Pons (tissue), 1 donor: ENCODE measurements around the gene NAV2.
"Not testable (repeated sequence)": the region's sequence is repeated elsewhere in the genome, so short reads cannot be mapped to it uniquely, and the experiment has no call there.

Source experiments
- DNase-seq: peaks from one replicate; pipeline ENCODE4 v3.0.0-alpha.2; 2016; ENCODE audit warnings: low spot score

Gene NAV2

DNA sequence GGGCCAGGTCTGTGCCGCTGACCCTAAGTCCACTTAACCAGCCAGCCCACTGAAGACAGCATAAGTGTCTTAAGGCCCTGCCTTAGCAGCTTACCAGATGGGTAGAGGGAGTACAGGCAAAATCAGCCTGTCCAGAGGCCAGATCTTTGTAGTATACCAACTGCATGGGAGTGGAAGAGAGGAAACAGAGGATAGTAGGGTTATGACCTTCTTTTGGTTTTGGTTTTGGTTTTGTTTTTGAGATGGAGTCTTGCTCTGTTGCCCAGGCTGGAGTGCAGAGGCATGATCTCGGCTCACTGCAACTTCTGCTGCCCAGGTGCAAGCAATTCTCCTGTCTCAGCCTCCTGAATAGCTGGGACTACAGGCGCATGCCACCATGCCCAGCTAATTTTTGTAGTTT, 371.2 kb downstream of the NAV2 start:
- not testable (repeated sequence) for DNase-seq

DNA sequence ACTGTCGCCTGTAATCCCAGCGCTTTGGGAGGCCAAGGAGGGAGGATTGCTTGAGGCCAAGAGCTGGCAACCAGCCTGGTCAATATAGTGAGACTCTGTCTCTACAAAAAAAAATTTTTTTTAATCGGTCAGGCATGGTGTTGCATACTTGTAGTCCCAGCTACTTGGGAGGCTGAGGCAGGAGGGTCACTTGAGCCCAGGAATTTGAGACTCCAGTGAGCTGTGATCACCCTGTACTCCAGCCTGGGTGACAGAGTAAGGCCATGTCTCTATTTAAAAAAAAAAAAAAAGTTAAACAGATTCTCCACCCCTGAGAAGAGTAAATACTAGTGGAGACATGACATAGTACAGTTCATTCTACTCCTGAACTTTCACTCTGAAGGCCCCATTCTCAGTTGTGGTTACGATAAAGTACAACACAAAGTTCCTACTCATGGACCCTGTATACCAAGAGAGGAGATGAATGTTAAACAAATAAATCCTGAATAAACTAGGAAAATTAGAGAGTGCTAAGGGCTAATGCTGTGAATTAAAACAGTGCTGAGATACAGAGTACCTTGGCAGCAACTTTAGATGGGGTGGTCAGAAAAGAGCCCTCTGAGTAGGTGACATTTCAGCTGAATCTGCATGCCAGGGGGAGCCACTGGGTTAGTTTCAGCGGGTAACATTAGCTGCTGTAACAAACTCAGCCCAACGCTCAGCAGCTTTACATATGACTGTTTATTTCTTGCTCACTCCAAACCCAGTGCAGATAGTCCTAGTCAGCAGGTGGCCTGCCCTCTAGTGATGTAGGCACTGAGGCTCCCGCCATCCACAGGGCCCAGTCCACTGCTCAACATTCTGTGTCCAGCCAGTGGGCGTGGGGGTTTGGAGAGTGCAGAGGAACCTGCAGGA, 372.5 kb downstream of the NAV2 start:
- DNase-seq, result no peak

DNA sequence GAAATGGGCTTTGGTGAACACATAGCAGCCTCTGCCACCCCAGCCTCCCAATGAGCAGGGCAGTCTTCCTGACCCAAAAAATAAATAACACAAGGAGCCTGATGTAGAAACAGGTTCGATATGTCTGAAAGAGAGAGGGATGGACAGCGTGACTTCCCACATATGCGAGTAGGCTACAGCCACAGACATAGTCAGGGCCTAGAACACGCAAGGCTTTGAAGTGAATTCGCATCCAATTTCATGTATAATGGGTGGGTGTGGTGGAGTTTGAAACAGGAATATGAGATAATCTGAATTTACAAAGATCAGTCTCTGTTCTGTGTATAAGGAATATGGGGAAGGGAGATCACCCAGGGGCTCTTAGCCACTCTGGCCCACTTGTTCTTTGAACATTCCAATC, 373.3 kb downstream of the NAV2 start:
- DNase-seq, result no peak

DNA sequence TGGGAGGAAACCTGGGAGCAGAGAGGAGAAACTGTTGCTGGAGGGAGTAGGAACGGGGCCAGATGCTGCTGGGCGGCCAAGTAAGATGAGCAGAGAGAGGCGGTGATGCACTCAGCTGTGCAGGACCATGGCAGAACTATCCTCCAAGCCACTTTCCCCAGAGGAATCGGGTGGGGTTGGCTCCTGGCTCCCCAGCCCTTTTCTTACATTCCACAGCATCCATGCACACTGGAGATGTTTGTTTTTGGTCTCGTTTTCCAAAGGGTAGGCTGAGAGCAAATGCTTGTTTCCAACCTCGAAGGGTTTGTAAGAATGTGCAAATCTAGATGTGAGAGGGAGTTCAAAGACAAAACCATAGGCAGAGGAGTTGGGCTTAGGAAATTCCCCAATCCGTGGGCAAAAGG, 374.5 kb downstream of the NAV2 start:
- DNase-seq, result no peak

DNA sequence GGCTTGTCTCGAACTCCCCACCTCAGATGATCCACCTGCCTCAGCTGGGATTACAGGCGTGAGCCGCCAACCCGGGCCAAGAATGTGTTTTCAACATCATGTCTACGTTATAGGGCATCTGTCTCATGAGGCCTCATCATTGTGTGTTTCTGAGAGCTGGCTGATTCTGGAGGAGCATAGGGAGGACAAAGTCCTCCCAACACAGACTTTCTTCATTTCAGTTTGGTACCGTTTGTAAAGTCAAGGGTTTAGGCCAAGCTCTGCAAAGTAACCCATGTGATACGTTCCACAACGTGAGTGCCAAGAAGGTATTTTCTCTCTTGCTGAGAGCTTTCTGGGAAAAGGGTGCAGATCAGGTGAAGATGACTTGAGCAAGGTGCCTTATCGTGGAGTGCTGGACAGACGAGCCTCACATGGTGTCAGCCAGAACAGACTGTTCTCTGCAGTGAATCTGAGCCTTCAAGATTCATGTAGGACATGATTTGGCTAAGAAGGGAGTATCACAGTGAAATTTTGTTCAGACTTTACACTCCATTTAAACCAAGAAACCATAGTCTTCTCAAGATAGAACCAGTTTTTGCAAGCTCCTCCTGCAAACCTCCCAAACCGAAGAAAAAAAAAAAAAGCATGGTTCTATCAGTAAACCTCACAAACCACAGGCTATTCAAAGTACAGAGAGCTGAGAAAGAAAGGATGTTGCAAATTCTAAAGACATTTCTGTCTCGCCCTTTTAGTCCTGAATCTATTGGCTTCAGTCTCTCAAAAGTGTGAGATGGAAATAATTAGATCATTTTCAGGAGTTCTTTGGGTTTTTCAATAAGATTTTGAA, 376.0 kb downstream of the NAV2 start:
- no peak for DNase-seq

DNA sequence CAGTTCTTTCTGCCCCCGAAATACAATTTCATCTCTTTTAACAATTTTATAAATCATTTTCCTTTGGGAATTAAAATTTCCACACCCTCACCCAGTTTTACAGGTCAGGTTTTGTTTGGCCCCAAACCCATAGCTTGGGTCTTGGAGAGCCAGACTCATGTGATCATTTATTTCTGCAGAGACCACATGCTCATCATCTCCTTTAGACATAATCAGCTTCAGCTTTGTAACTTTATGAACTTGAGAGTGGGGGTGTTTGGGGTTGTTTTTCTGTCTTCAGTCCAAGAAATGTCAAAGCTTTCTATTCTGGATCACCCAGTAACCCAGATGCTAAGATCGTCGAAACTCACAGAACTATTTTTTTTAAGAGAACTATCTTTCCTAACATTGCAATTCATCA, 376.7 kb downstream of the NAV2 start:
- DNase-seq, result no peak

DNA sequence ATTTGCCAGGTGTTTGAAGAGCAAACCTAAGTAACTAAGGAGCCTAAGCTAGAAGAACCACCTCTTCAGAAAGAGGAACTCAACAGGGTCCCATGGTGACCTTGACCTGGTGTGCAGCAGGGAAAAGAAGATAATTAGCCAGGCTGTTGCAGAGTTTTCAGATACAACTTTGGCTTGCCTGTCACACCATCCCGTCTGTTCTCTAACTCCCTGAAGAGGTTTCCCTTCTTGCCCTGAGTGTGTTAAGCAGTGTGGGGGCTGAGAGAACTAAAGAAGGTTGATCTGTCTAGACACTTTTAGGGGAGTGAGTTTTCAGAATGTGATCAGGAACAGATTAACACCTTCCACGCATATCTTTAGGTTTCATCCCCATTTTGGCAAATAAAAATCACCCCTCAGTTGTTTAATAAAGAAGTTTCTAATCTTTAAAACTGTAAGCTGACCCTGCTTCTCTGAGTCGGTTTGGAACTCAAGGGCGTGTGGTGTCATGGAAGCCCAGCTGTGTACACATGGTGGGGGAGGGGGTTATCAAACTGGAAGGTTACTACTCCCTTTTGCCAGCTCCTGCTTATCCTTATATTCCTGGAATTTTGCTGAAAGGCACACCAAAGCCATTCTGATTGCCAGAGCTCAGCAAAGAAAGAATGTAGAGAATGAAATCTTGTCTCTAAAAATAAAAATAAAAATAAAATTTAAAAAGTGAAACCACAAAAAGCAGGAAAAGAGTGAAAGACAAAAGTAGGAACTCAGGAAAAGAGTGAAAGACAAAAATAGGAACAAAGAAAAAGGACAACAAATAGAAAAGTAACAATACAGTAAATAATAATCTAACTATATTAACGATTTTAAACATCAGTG, 377.4 kb downstream of the NAV2 start:
- no peak for DNase-seq

DNA sequence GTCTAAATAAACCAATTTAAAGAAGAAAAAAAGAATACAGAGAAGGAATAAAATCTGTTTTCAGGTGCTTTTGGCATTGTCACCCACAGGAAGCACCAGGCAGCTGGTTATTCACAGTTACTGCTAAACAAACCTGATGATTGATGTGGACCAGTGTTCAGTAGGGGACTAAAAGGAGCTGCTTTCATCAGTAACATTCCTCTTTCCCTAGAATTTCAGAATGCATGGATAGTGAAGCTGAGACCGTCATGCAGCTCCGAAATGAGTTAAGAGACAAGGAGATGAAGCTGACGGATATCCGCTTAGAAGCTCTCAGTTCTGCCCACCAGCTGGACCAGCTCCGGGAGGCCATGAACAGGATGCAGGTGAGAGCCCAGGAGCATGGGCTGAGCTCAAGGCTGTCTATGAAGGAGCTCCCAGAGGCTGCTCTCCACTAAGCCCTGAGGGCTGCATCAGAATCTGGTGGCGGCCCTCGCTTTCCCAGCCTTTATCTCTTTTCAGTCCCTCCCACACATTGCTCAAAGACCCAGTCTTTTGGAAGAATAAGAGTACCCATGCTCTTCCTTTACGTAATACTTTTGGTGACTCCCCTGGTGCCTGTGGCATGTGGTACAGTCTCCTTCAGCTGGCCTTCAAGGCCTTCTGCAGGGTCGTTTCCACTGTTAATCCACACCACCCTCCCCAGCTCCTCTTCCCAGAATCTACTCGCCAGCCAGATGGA, 378.2 kb downstream of the NAV2 start:
- no peak for DNase-seq

DNA sequence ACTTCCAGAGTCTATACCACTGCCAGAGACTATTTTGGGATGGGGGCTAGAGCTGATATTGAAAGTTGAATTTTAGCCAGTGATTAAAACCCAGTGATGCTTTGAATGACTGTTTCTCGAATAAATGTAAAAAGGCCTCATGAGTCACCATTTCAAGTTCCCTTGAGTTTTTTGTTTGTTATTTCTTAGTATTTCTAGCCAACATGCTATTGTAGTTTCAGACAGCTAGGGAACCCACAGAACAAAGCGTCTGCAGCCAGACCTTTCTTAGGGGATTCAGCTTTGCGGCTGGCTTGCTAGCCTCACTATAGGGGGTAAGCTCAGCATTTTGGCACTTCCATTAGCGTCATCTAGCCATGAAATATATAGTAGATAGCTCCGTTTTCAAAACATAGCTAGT, 381.1 kb downstream of the NAV2 start:
- no peak for DNase-seq

DNA sequence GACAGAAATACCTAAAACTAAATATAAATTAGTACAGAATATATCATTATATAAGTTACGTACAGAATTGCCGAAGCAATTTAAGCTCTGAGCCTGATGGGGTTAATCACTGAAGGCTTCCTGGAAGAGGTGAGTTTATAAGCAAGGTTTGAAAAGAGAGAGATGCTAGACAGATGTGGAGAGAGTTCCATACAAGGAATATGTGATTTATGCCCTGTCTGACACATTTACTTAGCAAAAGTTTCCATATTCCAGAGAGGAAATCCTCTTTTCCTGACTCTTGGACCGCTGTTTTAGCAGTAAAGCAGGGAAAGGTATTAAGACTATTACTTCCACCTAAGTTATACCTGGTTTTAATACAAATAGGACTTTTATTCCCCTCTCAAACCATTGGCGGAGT, 382.6 kb downstream of the NAV2 start:
- no peak for DNase-seq

DNA sequence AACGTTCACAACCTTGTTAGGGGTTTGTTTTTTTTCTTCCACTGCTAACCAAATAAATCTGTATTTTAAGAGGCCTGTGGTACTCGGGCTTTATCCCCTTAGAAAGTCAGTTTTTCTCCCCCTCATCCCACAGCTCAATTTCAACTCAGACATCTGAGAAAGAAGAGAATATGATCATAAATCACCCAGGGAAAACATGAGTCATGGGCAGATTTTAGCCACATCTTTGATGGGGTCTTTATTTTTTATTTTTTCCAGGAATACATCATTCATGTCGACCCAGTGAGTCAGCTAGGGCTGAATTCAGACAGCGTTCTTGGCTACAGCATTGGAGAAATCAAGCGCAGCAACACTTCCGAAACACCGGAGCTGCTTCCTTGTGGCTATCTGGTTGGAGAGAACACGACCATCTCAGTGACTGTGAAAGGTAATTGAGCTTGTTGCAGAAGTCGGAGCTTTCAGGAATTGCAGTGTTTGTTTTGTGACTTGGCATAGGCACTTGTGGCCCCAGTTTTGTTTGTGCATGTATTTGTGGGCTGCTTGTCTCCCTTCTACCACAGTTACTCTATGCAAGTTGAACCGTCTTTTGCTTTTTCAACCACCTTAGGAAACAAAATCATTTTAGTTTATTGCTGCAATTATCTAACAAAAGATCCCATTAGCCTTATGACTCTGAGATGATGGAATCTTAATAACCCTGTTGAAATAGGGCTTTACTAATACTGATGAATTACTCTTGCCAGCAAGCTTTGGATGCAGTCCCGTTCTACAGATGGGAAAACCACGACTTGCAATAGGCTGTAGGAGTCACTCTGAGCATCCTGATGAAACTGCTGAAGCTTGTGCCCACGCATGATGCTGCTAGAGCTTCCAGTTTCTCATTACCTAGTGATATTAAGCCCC, 384.9 kb downstream of the NAV2 start:
- DNase-seq, result no peak

DNA sequence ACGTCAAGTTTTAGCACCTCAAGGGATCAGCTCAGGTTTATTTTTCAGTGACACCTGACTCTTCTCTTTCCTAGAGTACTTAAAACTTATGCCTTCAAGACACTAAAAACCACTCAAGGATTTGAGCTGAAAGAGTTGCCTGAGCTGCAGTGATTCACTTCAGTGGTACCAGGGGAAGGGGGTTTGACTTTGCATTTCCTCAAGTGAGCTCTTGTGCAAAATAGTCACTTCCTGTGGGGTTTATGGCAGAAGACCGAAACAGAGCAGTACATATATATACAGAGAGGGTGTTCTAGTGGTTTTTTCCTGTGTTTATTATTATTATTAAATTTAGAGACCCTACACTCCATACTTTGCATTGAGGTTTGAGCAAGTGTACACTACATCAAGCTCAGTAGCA, 386.9 kb downstream of the NAV2 start:
- no peak for DNase-seq

DNA sequence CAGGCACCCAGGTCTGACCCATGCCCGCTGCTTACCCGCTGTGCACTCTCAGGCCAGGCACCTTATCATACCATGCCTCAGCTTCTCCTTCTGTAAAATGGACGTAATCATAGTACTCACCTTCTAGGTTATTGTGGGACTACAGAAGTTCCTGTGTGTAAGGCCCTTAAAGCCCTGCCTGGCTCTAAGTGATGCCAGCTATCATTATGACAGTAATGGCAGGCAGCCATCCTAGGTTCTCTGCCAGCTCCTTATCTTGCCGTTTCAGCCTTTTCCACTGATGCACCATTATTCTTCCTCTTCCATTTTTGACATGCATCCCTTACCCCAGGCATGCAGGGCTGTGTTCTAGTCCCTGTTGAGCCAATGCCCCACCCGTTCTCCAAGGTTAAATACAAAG, 389.8 kb downstream of the NAV2 start:
- no peak for DNase-seq

DNA sequence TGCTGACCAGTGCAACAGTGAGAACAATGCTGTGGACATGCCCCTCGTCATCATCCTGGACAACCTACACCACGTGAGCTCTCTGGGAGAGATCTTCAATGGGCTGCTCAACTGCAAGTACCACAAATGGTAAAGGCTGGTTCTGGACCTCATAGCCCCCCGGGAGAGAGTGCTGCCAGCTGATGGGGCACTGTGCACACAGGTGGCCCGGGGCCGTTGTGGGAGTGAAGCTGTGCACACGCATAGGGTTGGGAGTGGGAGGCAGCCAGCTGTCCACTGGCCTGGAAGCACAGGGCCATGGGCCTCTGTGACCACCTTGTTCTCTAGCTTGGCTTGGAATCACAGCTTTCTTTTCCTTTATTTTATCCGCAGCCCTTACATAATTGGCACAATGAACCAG, 390.6 kb downstream of the NAV2 start:
- DNase-seq, result no peak

DNA sequence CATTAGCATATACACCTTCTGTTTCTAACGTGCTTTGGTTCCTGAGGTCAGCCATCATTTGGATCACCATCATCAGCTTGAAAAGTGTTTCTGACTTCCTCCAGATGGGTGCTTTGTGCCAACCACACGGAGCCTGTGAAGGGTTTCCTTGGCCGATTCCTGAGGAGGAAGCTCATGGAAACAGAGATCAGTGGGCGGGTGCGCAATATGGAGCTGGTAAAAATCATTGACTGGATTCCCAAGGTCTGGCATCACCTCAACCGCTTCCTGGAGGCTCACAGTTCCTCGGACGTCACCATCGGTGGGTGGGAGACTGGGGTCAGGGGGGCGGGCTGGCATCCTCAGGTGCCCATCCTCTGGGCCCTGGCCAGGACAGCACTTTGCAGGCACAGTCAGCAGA, 392.8 kb downstream of the NAV2 start:
- no peak for DNase-seq

DNA sequence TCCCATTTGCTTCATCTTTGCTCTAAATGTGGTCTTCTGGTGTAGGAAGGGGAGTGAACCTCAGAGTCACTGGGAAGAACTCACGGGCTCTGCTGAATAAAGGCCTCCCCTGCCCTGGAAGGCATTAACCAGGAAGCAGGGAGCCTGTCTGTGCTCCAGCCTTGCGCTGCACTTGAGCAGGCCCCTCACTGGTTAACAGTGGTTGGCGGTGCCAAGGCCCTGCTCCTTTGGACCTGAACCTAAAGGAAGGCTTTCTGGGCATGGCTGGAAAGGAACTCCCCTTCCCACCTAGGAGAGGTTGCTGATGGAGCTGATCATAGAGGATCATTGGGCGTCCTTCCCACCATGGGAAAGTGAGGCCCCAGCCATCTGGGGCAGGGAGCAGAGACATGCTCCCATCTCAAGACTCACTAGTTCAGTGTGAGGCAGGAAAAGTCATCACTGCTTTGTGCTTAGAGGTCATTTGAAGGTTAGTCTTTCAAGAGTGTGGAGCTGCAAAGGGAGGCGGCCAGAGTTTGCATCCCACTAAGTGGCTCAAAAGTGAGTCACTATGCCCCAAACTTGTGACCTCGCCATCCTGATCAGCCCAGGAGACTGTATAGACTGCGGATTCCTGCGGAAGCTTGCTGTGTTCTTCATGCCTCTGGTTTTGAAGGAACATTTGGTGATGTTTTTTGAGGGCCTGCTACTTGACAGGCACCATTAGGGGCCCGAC, 397.3 kb downstream of the NAV2 start:
- no peak for DNase-seq

DNA sequence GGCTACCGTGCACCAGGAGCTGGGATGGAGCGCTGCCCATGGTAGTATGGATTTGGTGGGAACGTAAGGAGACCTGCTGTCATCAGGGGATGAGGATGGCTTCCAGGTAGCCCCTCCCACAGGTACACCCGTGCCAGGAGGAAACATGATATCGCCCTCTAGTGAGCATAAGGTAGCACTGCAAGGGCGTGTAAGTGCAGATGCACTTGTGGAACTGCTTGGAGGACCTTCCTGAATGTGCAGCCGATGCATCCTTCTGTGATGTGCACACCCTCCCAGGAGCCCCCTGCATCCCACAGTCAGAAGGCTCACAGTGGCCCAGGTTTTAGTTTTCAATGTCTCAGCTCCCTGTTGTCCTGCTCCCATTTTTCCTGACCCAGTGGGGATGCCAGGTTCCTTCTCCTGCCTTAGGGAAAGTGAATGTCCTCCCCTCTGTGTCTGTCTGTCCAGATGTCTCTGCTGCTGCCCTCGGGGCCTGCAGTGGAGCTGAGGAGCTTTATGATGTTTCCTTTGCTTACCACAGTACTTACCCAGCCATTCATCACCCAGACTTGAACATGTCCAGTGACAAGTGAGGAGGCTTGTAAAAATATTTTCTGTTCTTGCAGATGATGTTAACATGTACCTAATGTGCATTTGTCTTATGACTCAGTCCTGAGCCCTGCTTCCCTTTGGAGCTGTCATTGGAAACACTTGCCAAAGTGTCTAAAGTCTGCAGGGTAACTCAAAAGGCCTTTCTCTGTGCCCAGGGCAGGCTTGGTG, 398.5 kb downstream of the NAV2 start:
- DNase-seq, result no peak

DNA sequence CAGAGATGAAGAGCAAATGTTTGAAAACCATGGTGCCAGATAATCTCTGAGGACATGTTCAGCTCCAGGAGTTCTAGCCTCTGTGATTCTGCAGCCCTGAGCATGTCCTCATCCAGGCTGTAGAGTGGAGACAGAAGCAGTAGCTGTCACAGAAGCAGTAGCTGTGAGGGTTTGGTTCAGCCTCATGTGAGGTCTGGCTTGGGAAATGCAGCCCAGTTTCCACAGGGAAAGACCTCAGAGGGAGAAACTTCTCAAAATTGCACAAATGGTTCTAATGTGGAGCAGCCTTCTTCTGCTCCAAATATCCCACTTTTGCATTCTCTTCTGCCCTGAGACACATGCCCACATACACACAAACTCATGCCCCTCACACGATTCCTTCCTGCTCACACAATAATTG, 399.2 kb downstream of the NAV2 start:
- DNase-seq, result no peak
